ENCODE results near the gene GHDC.
A peak's percentile ranks its signal among the peaks of the same experiment; 100 is the strongest.

Gene GHDC

DNA sequence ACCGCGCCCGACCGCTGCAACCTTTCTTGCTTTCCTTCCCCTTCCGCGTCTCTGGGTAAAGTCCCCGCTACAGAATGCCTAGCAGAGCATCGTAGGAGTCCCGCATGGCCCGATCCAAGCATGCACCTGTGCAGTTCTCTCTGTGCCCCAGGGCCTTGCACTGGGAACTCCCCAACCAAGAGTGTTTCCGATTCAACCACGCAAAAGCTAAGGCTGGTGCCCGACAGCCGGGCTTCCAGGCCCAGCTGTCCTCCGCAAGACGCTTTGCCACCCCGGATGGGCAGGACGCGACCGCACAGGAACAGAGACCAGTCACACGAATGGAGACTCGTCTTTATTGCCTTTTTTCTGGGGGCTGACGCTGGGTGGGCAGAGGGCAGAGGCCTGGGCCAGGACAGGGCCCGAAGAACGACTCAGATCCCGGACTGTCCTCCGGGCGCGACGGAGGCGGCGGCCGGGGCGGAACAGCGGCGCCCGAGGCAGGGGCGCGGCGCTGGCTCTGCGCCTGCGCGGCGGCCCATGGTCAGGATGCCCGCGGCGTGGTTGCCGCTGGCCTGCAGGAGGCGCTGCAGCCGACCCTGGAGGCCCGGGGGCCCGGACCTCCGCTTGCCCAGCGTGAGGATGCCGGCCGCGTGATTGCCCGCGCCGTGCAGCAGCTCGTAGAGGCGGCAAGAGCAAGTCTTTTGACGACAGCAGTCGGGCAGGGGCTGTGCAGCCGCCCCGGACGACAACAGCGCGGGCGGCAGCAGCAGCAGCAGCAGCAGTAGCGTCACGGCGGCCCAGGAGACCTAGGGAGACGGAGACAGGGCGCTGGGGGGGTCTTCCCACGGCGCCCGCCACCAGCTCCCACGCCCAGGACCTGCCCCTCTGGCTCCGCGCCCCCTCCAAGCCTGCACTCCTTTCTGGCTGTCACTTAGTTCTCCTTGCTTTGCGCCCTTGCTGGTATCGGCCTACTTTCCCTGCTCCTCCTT, 10.3 kb downstream of the GHDC start:
- no peak for DNase-seq (ENCODE audit: low read depth)

DNA sequence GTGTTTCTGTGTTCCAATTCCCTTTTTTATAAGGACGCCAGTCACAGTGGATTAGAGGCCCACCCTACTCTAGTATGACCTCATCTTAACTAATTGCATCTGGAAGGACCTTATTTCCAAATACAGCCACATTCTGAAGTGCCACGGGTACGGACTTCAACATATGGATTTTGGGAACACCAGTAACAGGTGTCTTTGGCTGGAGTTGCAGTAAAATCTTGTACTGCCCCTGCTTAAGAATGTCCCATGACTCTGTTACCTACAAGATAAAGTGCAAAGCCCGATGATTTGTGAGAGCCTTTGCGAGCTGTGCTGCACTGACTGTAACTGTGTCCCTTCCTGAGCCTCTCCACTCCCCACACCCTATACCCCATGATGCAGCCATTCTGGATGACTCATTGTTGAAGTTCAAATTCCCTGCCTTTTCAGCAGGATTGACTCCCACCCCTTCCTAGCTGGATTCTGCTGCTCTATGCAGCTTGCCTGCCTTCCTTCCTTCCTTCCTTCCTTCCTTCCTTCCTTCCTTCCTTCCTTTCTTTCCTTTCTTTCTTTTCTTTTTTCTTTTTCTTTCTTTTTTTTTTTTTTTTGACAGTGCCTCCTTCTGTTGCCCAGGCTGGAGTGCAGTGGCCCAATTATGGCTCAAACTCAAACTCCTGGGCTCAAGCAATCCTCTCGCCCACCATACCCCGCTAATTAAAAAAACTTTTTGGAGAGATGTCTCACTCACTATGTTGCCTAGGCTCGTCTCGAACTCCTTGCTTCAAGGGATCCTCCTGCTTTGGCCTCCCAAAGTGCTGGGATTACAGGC, 11.2 kb downstream of the GHDC start:
- no peak for DNase-seq (ENCODE audit: low read depth)

DNA sequence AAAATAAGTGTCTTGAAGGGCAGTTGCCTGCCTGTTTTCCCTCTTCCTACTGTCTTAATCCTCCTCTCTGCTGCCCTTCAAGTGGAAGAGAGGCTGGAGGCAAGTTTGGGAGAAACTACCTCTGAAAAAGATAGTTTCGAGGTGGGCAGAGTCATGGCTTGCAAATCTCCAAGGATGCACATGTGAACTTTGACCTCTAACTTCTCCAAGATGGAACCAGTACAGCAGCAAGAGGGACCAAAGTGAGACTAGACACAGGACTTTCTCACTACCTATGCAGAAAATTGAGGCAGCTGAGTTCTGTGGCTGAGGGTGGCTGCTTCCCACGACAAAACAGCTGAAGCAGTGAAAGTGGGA, 12.5 kb downstream of the GHDC start:
- DNase-seq (ENCODE audit: low read depth) = no peak

DNA sequence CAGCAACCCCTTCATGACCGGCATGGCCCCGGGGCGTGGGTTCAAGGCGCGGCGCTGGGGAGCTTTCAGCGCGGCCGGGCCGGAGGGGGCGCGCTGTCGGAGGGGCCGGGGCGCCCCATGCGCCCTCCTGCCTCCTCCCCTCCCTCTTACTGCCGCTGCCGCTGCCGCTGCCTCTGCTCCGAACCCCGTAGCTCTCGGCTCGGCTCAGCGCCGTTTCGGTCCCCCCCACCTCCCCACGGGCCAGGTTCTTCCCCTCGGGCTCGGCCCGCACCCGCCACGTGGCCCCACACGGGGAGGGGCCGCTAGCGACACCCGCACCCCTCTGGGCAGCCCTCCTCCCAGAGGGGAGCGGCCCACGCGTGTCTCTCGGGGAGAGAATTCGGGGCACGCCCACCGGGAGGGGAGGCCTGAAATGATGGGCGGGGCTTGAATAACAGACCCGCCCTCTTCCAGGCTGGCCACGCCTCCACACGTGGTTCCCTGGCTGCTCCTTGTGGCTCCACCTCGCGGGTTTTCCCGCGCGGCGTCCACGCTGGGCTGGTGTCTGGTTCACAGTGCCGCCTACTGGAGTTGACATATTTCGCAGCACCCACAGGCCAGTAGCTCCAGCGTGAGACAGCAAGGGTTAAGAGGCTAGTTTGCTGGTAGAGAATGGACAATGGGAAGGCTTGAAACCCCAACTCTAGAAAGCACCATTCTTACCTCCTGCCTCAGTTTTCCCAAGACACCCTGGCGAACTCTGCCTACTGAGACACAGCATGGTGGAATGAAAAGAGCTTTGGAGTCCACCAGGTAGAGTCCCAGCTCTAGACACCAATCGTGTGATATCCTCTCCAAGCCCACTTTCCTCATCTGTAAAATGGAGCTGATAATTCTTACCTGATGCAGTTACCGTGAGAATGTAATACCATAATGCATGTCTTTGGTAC, 13.1 kb downstream of the GHDC start, which contains the start of gene KCNH4:
Gene KCNH4 (minus strand): TSS at position 221 of the 929 bp plus-strand sequence. CDS start 197 bp downstream, at position 24.
- peak; percentile 55 for DNase-seq (ENCODE audit: low read depth)

DNA sequence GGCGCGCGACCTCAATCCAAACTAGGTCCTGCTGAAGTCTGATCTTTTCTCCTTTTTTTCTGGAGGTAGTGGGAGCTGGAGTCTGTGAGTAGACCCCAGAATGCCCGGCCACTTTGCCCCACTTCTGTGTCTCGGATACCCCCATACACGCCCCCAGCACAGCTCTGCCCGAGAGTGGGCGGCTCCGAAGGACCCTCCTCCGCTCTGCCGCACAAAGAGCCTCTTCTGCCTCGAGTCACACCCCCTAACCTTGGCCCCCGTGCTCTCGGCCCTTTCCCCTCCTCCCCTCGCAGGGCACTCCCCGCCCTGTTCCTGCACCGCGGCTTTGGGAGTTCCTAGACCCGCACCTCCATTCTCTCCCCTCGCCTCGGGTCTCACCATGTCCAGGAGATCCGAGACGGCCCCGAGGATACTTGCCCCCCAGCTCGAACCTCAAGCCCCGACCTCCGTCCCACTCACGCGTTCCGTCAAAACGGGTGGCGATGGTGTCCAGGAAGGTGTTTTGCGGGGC, 13.8 kb downstream of the GHDC start:
- no peak for DNase-seq (ENCODE audit: low read depth)

DNA sequence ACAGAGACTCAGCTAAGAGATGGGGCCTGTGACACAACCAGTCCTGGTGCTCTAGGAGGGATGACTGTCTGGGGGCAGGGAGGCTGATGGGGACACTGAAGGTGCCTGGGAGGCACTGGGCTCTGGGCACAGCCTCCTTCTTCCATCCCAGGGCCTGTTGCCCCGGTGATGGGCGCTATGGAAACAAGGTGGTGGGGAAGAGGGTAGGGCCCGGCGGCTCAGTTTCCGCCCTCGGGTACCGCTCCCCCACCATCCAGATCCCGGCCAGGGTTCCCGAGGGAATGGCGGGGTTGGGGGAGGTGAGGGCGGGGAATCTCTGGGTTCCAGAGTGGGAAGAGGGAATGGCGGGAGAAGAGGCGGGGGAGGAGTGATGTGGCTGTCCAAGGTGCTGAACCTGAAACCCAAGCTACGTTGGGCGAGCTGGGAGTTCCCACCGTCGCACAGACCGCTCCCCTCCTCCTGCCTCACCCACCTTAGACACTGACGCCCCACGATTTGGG, 14.3 kb downstream of the GHDC start:
- DNase-seq (ENCODE audit: low read depth) = no peak

DNA sequence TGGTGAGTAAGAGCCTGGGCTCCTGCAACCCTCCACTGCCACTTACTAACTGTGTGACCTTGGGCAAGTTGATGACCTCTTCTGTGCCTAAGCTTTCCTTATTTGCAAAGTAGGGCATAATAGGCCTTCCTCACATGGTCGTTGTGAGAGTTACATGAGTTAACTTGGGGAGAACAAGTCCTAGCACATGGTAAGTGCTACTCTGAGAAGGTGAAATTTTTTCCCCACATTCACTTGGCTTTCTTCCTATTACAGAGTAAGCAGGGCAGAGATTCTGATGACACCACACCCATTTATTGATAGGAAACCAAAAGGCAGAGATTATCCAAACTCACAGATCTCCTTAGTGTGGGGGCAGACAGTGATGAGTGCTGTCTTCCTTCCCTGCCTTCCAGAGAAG, 15.0 kb downstream of the GHDC start:
- DNase-seq (ENCODE audit: low read depth) = no peak

DNA sequence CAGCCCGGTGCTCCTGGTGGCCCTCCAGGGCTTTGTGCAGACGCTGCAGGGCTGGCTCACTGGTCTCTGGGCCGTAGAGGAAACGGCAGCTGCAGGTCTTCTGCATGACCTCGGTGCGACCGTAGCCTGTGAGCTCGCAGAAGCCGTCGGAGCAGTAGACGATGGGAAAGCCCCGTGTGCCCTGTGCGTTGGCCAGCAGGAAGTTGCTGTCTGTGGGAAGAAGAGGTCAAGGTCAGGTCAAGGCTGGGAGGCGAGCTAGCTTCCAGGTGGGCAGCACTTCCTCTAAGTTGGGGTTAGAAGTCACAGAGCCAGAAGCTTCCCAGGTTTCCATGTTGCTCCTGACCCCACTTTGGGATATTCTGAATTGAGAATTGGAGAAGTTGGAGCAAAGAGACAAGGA, 15.5 kb downstream of the GHDC start:
- no peak for DNase-seq (ENCODE audit: low read depth)

DNA sequence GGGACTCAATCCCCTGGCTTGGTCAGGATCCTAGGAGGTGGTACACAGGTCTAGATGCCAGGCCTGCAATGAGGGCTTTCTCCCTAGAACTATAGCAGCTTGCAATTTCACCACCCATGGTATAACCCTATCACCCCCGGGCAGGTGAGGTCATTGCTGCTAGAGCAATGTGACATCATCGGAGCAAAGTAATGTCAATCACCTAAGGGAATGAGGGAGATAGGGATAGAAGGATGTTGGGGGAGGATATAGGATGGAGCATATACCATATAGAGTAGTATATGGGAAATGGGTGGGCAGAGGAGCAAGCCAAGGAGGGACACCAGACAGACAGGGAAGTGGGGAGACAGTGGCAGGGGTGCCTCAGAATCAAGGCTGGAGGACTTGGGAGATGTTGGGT, 16.6 kb downstream of the GHDC start:
- DNase-seq (ENCODE audit: low read depth) = no peak

DNA sequence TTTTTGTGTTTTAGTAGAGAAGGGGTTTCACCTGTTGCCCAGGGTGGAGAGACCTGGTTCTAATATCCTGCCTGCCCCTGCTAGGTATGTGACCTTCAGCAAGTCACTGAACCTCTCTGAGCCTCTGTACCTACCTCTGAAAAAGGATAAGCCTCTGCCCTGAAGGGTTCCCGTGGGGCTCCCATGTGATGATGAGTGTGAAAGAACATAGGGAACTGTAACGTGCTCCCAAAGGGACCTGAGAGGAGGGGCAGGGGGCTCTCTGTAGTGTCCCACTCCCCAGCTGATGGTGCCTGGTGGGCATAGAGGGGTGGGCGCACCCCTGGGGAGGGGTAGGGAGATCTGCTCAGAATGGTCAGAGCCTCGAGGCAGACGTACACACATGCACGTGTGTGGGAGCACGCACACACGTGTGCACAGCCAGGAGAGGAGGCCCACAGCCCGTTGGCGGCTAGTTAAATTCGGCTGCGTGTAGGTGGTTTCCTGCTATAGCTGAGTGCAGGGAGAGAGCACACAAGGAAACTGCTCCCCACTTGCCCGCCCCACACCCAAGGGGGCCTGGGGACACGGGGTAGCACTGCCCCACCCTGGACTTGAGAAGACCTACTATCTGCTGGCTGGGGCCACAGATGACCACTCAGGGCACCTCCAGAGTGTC, 20.0 kb downstream of the GHDC start:
- no peak for DNase-seq (ENCODE audit: low read depth)

DNA sequence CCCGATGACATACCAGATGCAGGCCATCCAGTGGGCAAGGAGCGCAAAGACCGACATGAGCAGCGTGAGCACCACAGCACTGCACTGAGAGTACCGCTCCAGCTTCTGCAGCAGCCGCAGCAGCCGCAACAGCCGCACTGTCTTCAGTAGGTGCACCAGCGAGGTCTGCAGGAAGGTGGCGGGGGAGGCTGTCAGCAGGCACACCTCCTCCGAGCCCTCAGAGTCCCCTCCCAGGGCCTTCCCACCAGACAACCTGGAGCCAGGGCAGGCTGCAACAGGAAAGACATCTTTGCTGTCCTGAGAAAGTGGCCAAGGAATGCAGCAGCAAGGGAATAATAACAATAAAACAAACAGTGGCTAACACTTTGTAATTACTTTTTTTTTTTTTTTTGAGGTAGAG, 22.5 kb downstream of the GHDC start:
- DNase-seq (ENCODE audit: low read depth) = no peak

DNA sequence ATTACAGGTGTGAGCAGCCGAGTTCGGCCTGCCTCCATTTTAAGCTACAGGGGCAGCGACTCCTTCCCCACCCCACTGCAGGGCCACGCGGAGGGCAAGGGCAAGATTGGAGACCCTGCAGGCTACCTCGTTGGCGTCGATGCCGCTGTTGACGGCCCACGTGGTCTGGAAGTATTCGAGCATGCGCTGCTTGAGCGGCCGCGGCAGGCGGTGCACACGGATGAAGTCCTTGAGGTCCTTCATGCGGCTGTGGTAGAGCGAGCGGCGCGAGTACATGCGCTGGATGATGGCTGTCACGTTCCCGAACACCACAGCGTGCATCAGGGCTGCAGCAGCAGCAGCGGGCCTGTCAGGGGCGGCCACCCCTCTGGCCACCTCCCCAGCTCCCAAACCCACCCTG, 24.9 kb downstream of the GHDC start:
- DNase-seq (ENCODE audit: low read depth) = no peak

DNA sequence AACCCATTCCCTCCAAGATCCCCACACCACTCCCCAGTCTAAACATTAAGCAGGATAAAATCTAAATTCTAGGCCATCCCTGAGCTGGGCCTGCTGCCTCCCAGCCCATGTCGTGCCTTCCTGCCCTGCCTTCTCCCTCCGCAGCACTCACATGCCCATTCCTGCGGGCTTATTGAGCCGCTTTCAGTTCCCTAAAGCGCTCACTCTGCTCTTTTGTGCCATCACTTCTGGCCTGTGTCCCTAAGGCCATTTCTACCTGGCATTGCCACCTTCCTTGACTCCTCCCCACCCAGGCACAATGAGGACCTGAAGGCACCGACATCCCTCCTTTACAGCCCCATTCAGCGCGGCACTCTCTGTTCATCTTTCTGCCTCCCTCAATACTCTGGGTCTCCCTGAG, 26.5 kb downstream of the GHDC start:
- no peak for DNase-seq (ENCODE audit: low read depth)

DNA sequence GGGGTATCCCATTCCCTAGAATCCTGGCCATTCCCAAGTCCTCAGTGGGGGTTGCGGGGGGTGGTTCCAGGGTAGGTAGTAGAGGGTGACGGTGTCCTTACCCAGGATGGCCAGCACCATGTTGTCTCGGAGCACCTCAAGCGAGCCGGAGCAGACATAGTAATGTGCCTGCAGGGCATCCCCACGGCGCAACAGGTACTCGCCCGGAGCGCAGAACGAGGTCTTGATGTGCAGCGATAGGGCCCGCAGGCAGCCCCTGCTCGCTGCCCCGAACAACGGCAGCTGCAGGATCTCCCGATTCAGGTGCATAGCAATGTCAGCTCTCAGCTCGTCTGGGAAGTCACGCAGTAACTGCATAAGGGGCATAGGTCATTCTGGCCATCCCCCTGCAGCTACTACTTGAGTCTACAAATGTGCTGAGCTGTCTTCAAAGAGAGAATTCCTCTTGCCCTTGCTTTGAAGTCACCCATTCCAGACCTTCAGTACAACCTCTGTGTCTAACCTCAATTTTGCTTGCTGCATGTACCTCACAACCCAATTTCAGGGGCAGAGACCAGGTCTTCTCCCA, 28.0 kb downstream of the GHDC start:
- no peak for DNase-seq (ENCODE audit: low read depth)

DNA sequence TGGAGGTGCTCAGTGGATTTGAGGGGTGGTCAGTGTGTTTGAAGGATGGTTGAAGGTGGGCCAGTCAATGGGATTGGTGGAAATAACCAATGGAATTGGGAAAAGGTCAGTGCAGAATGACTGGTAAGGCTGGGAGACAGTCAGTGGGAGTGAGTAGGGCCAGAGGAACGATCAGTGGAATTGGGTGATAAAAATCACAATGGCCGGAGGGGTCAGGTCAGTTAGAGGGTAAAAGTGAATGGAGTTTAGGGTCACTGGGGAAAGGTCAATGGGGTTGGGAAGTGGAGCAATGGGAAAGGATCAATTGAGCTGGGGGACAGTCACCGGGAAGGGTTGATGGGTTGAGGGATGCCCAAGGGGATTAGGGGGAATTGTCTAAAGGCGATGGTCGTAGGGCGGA, 28.5 kb downstream of the GHDC start:
- DNase-seq (ENCODE audit: low read depth) = no peak

DNA sequence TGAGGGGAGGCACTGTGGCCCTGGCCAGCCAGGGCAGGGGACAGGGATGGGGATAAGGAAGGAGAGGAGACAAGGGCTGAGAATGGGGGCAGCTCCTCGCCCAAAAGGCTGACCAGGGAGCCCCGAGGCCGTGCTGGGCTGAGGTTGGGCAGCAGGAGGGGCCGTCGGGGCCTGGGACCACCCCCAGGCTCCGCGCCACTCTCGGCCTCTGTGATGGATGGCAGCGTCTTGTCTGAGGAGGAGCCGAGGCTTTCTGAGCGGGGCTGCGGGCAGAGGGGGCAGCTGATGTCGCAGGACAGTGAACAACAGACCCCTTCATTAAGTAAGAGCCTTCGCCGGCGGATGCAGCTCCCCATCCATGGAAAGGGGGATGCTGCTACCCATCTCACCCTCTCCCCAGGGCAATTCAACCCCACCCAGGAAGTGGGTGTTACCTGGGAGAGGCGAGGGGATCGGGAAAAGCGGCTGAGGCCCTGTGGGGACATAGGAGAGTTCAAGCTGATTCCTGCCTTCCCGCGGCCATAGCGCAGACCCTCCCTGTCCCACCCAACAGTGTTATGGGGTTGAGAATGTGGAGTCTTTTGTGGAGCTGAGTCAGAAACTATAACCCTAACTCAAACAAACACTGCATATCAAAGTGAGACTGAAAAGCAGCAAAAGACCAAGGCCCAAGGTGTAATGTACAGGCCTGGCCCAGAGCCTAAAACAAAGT, 30.4 kb downstream of the GHDC start:
- no peak for DNase-seq (ENCODE audit: low read depth)

DNA sequence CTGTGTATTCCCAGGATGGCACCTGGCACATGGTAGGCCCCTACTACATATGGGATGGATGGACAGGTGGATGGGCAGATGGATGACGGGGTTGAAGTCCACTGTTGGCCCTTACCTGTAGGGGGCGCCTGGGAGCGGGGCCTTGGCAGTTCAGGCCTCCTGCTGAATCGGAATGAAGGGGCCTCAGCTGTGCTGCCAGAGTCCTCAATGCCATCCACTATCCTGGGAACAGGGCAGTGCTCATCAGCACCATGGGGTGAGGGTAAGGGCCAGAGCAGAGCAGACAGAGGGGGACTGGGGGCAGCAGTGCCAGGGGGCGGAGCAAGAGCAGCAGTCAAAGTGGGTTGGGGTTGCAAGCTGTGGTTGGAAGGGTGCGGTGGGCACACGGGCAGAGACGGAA, 31.2 kb downstream of the GHDC start:
- DNase-seq (ENCODE audit: low read depth) = no peak

DNA sequence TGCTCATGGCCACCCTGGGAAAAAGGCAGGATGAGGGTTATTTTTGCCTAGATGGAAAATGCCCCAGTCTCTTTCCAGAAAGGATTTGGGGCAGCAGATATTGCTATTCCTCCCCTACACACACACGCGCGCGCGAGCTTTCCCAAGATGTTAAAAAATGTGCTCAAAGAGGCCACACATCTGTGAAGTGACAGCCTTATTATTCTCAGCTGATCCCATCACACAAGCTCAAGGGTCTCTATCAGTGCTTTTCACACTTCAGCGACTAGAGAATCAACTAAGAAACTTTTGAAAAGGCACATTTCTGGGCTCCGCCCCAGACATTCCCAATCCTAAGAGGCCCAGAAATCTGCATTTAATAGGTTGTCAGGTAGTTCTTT, 33.8 kb downstream of the GHDC start:
- DNase-seq (ENCODE audit: low read depth) = no peak

DNA sequence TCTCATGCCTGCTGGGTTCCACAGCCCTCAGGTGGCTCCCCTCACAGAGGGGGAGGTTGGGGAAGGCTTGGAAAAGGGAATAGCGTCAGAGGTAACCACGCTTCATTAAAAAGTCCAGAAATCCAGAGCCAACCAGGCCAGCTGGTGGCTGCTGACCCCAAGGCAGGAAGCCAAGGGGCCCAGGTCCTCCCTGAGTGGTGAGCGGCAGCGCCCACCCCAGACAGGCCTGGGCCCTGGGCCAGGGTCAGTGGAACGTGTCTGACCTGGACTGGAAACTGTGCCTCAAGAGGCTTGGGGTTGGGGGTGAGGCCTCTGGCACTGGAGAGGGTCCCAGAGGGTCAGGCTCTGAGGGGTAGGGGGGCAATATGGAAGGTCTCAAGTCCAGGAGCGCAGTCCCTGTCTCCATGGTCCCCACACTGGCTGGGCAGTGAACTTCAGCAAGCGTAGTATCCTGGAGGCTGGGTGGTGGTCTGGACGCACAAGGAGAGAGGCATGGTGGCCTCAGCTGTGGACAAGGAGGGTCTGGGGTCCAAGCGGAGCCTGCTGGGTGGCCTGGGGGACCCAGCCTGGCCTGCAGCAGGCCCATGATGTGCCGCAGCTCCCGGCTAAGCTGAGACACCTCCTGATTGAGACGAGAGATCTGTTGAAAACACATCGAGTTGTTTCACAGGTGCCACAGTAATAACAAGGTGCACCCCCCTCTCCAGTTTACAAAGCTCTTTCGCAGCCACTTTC, 34.3 kb downstream of the GHDC start:
- no peak for DNase-seq (ENCODE audit: low read depth)
